Lower lobe of right lung (tissue), 2 donors: Measurements from ENCODE around the gene PLSCR4. TPM values are rescaled to one million over a fixed set of nuclear protein-coding genes. Genes with fewer than 3 reads are reported as not detected.

Source experiments
- ATAC-seq, 2 donors: fragments of 200-7000 bp; cut with Tn5 transposase; one replicate each; pipeline ENCODE4 v1.9.1; 2020 to 2022; ENCODE audit warnings: mild to moderate bottlenecking in 2 of 2, moderate library complexity in 2 of 2
- DNase-seq: peaks from one replicate; pipeline ENCODE4 v3.0.0-alpha.2; 2020
- H3K27ac ChIP-seq: fragments of 200-600 bp; one replicate; pipeline ENCODE4 v1.8.0; 2022
- H3K27me3 ChIP-seq: fragments of 200-600 bp; one replicate; pipeline ENCODE4 v1.8.0; 2022; ENCODE audit warnings: low read depth
- H3K36me3 ChIP-seq: fragments of 200-600 bp; one replicate; pipeline ENCODE4 v1.8.0; 2022; ENCODE audit warnings: mild to moderate bottlenecking
- H3K4me1 ChIP-seq: fragments of 200-600 bp; one replicate; pipeline ENCODE4 v1.8.0; 2022
- H3K4me3 ChIP-seq: fragments of 200-600 bp; one replicate; pipeline ENCODE4 v1.8.0; 2022; ENCODE audit warnings: mild to moderate bottlenecking
- H3K9me3 ChIP-seq: fragments of 200-600 bp; one replicate; pipeline ENCODE4 v1.8.0; 2022
- intact Hi-C: fragments of 100-400 bp; cut with DNase I; formaldehyde crosslinking; loops from one replicate; pipeline ENCODE4 v1.11.0; 2022
- total RNA-seq: library from RNA; stranded (reverse); fragmentation: NEBNext Ultra II Directional; extraction: Animal tissue kit (Norgen Biotek cat#: 25700); gene quantifications from one replicate; pipeline ENCODE4 v1.2.1, GENCODE V29; 2021
- TF ChIP-seq, protein P1 (sequence below): fragments of 200-600 bp; IDR thresholded peaks from one replicate; pipeline ENCODE4 v1.8.0; 2022; ENCODE audit warnings: antibody characterized with exemption, mild to moderate bottlenecking
- donor health status: DM: no; HTN: yes; CAD: no; lungs with severe emphysema.

The PLSCR4 gene
- total RNA-seq, 1 donor from 2014 or later: 63.5 TPM

- Histone ChIP-seq H3K36me3 (peaks cover under 1% of the 10 kb centered on the region), H3K4me1 (peaks cover 11% of the 10 kb centered on the region), H3K4me3 (no peak overlapping the region), H3K27ac (no peak overlapping the region), H3K9me3 (no peaks in the 10 kb centered on the region), H3K27me3 (no peaks in the 10 kb centered on the region)
- TF ChIP-seq, protein P1, sequence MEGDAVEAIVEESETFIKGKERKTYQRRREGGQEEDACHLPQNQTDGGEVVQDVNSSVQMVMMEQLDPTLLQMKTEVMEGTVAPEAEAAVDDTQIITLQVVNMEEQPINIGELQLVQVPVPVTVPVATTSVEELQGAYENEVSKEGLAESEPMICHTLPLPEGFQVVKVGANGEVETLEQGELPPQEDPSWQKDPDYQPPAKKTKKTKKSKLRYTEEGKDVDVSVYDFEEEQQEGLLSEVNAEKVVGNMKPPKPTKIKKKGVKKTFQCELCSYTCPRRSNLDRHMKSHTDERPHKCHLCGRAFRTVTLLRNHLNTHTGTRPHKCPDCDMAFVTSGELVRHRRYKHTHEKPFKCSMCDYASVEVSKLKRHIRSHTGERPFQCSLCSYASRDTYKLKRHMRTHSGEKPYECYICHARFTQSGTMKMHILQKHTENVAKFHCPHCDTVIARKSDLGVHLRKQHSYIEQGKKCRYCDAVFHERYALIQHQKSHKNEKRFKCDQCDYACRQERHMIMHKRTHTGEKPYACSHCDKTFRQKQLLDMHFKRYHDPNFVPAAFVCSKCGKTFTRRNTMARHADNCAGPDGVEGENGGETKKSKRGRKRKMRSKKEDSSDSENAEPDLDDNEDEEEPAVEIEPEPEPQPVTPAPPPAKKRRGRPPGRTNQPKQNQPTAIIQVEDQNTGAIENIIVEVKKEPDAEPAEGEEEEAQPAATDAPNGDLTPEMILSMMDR: no peak
- no peak for ATAC-seq
- DNase-seq: no peak
- intact Hi-C loops: no loop called here
Measured at GRCh38 chr3:146199762-146200161, 51.1 kb downstream of the PLSCR4 start.

- no peak for ATAC-seq
- Histone ChIP-seq H3K9me3 (no peaks in the 10 kb centered on the region), H3K27me3 (no peaks in the 10 kb centered on the region), H3K36me3 (peaks cover 7% of the 10 kb centered on the region), H3K4me3 (no peak overlapping the region), H3K27ac (no peak overlapping the region), H3K4me1 (peaks cover 11% of the 10 kb centered on the region)
- TF ChIP-seq, protein P1: no peak
- DNase-seq: no peak
- intact Hi-C loops: no loop called here
Measured at GRCh38 chr3:146196789-146197188, 54.1 kb downstream of the PLSCR4 start.

DNA sequence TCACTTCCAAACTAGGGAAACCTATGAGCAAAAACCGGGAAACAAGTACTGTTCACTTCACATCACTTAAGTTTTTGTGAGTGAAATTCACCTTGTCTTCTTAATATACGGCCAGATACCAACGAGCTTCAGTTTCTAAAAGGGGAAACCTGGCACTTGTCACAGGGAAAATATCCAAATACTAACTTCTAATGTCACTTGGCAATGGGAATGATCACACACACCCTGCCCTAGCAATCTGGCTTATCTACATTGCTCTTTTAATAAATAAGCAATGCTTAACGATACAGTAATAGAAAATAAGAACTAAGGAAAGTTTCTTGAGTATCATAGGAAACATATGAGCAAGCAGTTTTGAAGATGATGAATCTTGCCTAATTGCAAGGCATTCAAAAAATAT lies 55.3 kb downstream of the PLSCR4 start:
- intact Hi-C loops: no loop called here
- no peaks in the 10 kb centered on the region for H3K27me3 ChIP-seq
- no peak overlapping the region for H3K27ac ChIP-seq
- ATAC-seq (no peak), DNase-seq (no peak)
- peaks cover 11% of the 10 kb centered on the region for H3K4me1 ChIP-seq
- no peak overlapping the region for H3K4me3 ChIP-seq
- TF ChIP-seq, protein P1: no peak
- H3K36me3 ChIP-seq: peaks cover 7% of the 10 kb centered on the region
- no peaks in the 10 kb centered on the region for H3K9me3 ChIP-seq

GRCh38 chr3:146195030-146195429 lies 55.9 kb downstream of the PLSCR4 start:
- Histone ChIP-seq H3K9me3 (no peaks in the 10 kb centered on the region), H3K36me3 (peaks cover 7% of the 10 kb centered on the region), H3K27ac (no peak overlapping the region), H3K4me3 (no peak overlapping the region), H3K4me1 (peaks cover 11% of the 10 kb centered on the region), H3K27me3 (no peaks in the 10 kb centered on the region)
- DNase-seq (no peak), ATAC-seq (no peak)
- TF ChIP-seq, protein P1: no peak
- intact Hi-C loops: no loop called here

DNA sequence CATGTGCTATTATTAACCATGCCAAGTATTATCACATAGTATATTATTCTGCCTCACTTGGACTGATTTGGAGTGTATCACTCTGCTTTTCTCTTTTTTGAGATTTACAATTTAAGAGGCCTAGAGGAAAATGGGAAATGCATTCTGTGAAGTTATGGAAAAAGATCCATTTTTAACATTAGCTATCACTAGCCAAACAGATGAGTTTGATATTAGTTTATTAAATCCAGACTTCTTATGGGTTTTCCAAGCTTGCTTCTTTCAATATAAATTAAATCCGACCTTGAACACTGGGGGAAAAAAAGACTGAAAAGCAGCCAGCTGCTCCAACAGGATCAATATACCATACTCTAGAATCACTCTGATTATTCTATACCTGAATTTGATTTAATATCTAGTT lies 59.9 kb downstream of the PLSCR4 start:
- DNase-seq (no peak), ATAC-seq (no peak)
- Histone ChIP-seq H3K27ac (no peak overlapping the region), H3K27me3 (no peaks in the 10 kb centered on the region), H3K4me1 (peaks cover 11% of the 10 kb centered on the region), H3K4me3 (no peak overlapping the region), H3K36me3 (peaks cover 7% of the 10 kb centered on the region), H3K9me3 (no peaks in the 10 kb centered on the region)
- intact Hi-C loops: no loop called here
- TF ChIP-seq, protein P1: no peak
